Gastrocnemius medialis (tissue), 4 donors: ENCODE results near the gene SRD5A2. TPM values are rescaled to one million over a fixed set of nuclear protein-coding genes. Genes with fewer than 3 reads are reported as not detected.

Experiments used
- ATAC-seq, 2 donors: fragments of 150-250 bp; one replicate each; pipeline ENCODE4 v1.9.1; 2016
- DNase-seq, 2 donors: peaks; one replicate each; pipeline ENCODE4 v3.0.0-alpha.2; 2019
- H3K27ac ChIP-seq, 4 donors: fragments of 200-600 bp; sonication (generic); 1 replicate in 1 of 4; 2 replicates in 3 of 4; pipeline ENCODE4 v1.5.1; 2016 to 2018; ENCODE audit warnings: mild to moderate bottlenecking in 2 of 4, moderate library complexity in 1 of 4
- H3K27me3 ChIP-seq, 3 donors: fragments of 200-600 bp; sonication (generic) in 2 of 3; 1 replicate in 1 of 3; 2 replicates in 2 of 3; pipeline versions ENCODE4 v1.5.1 to v1.6.0; 2016 to 2019; ENCODE audit warnings: mild to moderate bottlenecking in 1 of 3, moderate library complexity in 1 of 3
- H3K36me3 ChIP-seq, 2 donors: fragments of 200-600 bp; sonication (generic) in 1 of 2; one replicate each; pipeline ENCODE4 v1.5.1; 2017 to 2018
- H3K4me1 ChIP-seq, 2 donors: fragments of 200-600 bp; sonication (generic) in 1 of 2; one replicate each; pipeline ENCODE4 v1.5.1; 2016 to 2017; ENCODE audit warnings: mild to moderate bottlenecking in 2 of 2
- H3K4me3 ChIP-seq, 4 donors: fragments of 200-600 bp; sonication (generic) in 3 of 4; 1 replicate in 1 of 4; 2 replicates in 3 of 4; pipeline ENCODE4 v1.5.1; 2016 to 2019; ENCODE audit warnings: mild to moderate bottlenecking in 2 of 4
- H3K9me3 ChIP-seq, 3 donors: fragments of 200-600 bp; sonication (generic) in 2 of 3; 1 replicate in 1 of 3; 2 replicates in 2 of 3; pipeline ENCODE4 v1.5.1; 2016 to 2019
- CTCF ChIP-seq, 5 experiments: fragments of 450-650 bp in 3 of 5; fragments of 200-600 bp in 2 of 5; sonication (generic) in 2 of 5; IDR thresholded peaks in 4 of 5; conservative IDR thresholded peaks in 1 of 5; 1 replicate in 4 of 5; 2 replicates in 1 of 5; pipeline ENCODE4 v1.5.1; 2016 to 2019; ENCODE audit warnings: antibody characterized with exemption in 5 of 5, mild to moderate bottlenecking in 3 of 5, moderate library complexity in 3 of 5
- POLR2A ChIP-seq, 2 donors: fragments of 450-650 bp; IDR thresholded peaks; one replicate each; pipeline ENCODE4 v1.6.1; 2017; ENCODE audit warnings: antibody characterized with exemption in 2 of 2, mild to moderate bottlenecking in 2 of 2, moderate library complexity in 2 of 2
- in situ Hi-C, 4 donors: fragments of 200-750 bp; cut with MboI; loops; one replicate each; pipeline versions ENCODE4 v1.15.0 to v1.8.0; 2017; ENCODE audit warnings: low sequenced_read_pairs in 4 of 4
- intact Hi-C: fragments of 100-400 bp; cut with DNase I; formaldehyde crosslinking; loops from one replicate; pipeline ENCODE4 v1.15.1; 2023; ENCODE audit warnings: low total_unique reads
- total RNA-seq, 4 donors: library from RNA; depleted of rRNA; stranded (reverse); fragments of >200 nt; gene quantifications; one replicate each; pipeline versions ENCODE4 v1.1.0 to v1.2.3, GENCODE V29; 2016

Gene SRD5A2, protein sequence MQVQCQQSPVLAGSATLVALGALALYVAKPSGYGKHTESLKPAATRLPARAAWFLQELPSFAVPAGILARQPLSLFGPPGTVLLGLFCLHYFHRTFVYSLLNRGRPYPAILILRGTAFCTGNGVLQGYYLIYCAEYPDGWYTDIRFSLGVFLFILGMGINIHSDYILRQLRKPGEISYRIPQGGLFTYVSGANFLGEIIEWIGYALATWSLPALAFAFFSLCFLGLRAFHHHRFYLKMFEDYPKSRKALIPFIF
- total RNA-seq: under 1 TPM in 3 of 4 donors, not detected in 1; 0.07 to 0.31 (median 0.07) TPM

DNA sequence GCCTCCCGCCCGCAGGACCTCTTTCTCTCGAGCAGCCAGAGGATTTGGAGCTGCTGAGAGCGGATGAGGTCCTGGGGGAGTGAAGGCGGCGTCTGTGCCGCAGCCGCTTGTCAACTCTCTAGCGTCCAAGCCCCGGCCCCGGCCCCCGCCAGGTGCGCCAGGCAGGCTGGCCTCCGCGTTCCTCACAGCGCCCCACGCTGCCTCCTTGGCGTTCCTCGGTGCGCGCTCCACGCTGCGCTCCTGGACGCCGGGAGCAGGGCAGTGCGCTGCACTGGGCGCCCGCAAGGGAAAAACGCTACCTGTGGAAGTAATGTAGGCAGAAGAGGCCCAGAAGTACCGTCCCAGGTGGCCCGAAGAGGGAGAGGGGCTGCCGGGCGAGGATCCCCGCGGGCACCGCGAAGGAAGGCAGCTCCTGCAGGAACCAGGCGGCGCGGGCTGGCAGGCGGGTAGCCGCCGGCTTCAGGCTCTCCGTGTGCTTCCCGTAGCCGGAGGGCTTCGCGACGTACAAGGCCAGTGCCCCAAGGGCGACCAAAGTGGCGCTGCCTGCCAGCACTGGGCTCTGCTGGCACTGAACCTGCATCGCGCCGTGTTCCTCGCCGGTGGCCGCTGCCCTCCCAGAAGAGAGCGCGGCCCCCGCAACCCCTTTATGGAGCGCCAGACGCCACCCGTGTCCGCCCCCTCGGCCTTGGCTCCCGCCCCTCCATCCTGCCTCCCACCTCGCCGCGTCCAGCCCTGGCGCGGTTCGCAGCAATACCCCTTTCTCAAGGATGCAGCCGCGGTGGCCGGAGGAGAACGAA lies at the start of gene SRD5A2:
SRD5A2 (minus strand) TSS at position 618 of the 797 bp plus-strand sequence; CDS start at position 580, 38 bp downstream.
- peaks cover 13 to 24% (median 23%) of the 10 kb centered on the region in 3 donors for H3K27me3 ChIP-seq
- no peaks in the 10 kb centered on the region for H3K36me3 ChIP-seq
- no peaks in the 10 kb centered on the region for H3K4me1 ChIP-seq
- DNase-seq: no peak
- intact Hi-C loops (no loop called here), in situ Hi-C loops (no loop called here)
- no peak for ATAC-seq
- no peak for TF ChIP-seq CTCF (IDR thresholded peaks at IDR 0.05 in 4 of 5, conservative IDR thresholded peaks at IDR 0.05 in 1 of 5)
- TF ChIP-seq POLR2A (IDR thresholded peaks at IDR 0.05): no peak
- no peaks in the 10 kb centered on the region for H3K9me3 ChIP-seq
- no peak within 1 kb of the TSS for H3K4me3 ChIP-seq
- no peak within 1 kb of the TSS for H3K27ac ChIP-seq

- H3K4me1 ChIP-seq: no peaks in the 10 kb centered on the region
- in situ Hi-C loops (no loop called here), intact Hi-C loops (no loop called here)
- TF ChIP-seq POLR2A (IDR thresholded peaks at IDR 0.05) (no peak), CTCF (IDR thresholded peaks at IDR 0.05 in 4 of 5, conservative IDR thresholded peaks at IDR 0.05 in 1 of 5) (no peak)
- H3K9me3 ChIP-seq: peaks cover 0 to 10% (median 0%) of the 10 kb centered on the region in 3 donors
- no peaks in the 10 kb centered on the region for H3K27me3 ChIP-seq
- ATAC-seq (no peak), DNase-seq (no peak)
- H3K27ac ChIP-seq: no peak overlapping the region
- no peak overlapping the region for H3K4me3 ChIP-seq
- no peaks in the 10 kb centered on the region for H3K36me3 ChIP-seq
These were observed 25.8 kb upstream of the SRD5A2 start for GRCh38 chr2:31606509-31606908.

- Histone ChIP-seq H3K36me3 (no peaks in the 10 kb centered on the region), H3K27ac (no peak overlapping the region), H3K4me3 (no peak overlapping the region), H3K4me1 (no peaks in the 10 kb centered on the region), H3K9me3 (no peaks in the 10 kb centered on the region), H3K27me3 (no peaks in the 10 kb centered on the region)
- ATAC-seq (no peak), DNase-seq (no peak)
- TF ChIP-seq POLR2A (IDR thresholded peaks at IDR 0.05) (no peak), CTCF (IDR thresholded peaks at IDR 0.05 in 4 of 5, conservative IDR thresholded peaks at IDR 0.05 in 1 of 5) (no peak)
- in situ Hi-C loops (no loop called here), intact Hi-C loops (no loop called here)
These were observed 18.0 kb upstream of the SRD5A2 start for GRCh38 chr2:31598694-31599093.

GRCh38 chr2:31586230-31586629 lies 5.5 kb upstream of the SRD5A2 start:
- H3K27me3 ChIP-seq: peaks cover 2 to 6% (median 5%) of the 10 kb centered on the region in 3 donors
- H3K4me3 ChIP-seq: no peak overlapping the region
- H3K36me3 ChIP-seq: no peaks in the 10 kb centered on the region
- TF ChIP-seq CTCF (IDR thresholded peaks at IDR 0.05 in 4 of 5, conservative IDR thresholded peaks at IDR 0.05 in 1 of 5): no peak
- no peak for TF ChIP-seq POLR2A (IDR thresholded peaks at IDR 0.05)
- DNase-seq (no peak), ATAC-seq (no peak)
- H3K4me1 ChIP-seq: no peaks in the 10 kb centered on the region
- no peak overlapping the region for H3K27ac ChIP-seq
- H3K9me3 ChIP-seq: no peaks in the 10 kb centered on the region
- in situ Hi-C loops (no loop called here), intact Hi-C loops (no loop called here)
